HEK293 (cell line): ENCODE data around the gene REG3A.

Experiments
- CTCF ChIA-PET: fragments of 350-600 bp; formaldehyde crosslinking; extraction: SDS; loops from one replicate; lab custom pipeline; 2021; ENCODE audit warnings: antibody characterized with exemption; lab: Yijun Ruan, JAX
- POLR2A ChIA-PET: fragments of 300-600 bp; formaldehyde crosslinking; extraction: SDS; loops from one replicate; lab custom pipeline; 2020; ENCODE audit warnings: antibody characterized with exemption, inconsistent platforms; lab: Yijun Ruan, JAX
- H3K27ac ChIP-seq: fragments of 200-500 bp; sonication (Bioruptor generic); 2 replicates; pipeline ENCODE4 v1.5.1; 2014; ENCODE audit warnings: low read depth, low read length, control low read depth, inconsistent platforms; ENCODE audit errors: extremely low read depth
- H3K36me3 ChIP-seq, 2 experiments: fragments of 200-500 bp in 1 of 2; sonication (Bioruptor generic) in 1 of 2; 1 replicate in 1 of 2; 2 replicates in 1 of 2; pipeline ENCODE4 v1.5.1; 2014 to 2017; ENCODE audit warnings: inconsistent platforms in 2 of 2, low read length in 2 of 2; ENCODE audit not compliant: control insufficient read depth in 2 of 2, insufficient read depth in 1 of 2
- H3K4me1 ChIP-seq: fragments of 200-500 bp; sonication (Bioruptor generic); 2 replicates; pipeline ENCODE4 v1.5.1; 2014; ENCODE audit warnings: mild to moderate bottlenecking, low read length, inconsistent platforms; ENCODE audit not compliant: control insufficient read depth, insufficient read depth
- H3K4me3 ChIP-seq: 2 replicates; pipeline ENCODE4 v1.5.1; 2011; ENCODE audit warnings: low read depth, mild to moderate bottlenecking, control low read depth, low read length, moderate library complexity
- H3K9me3 ChIP-seq: fragments of 200-500 bp; sonication (Bioruptor generic); 2 replicates; pipeline ENCODE4 v1.5.1; 2014; ENCODE audit warnings: low read depth, low read length, inconsistent platforms; ENCODE audit not compliant: control insufficient read depth, insufficient read depth
- EGR2 ChIP-seq: fragments of 450-650 bp; formaldehyde crosslinking; IDR thresholded peaks from 2 replicates; pipeline ENCODE4 v1.5.1; 2016; ENCODE audit warnings: low read depth, missing biosample characterization, missing genetic modification characterization
- HOXA7 ChIP-seq: sonication (generic); formaldehyde crosslinking; IDR thresholded peaks from 2 replicates; pipeline ENCODE4 v1.8.1; 2022; ENCODE audit warnings: missing genetic modification reagents, borderline replicate concordance
- KLF16 ChIP-seq: fragments of 450-650 bp; formaldehyde crosslinking; IDR thresholded peaks from 2 replicates; pipeline ENCODE4 v1.5.1; 2017; ENCODE audit warnings: missing biosample characterization, missing genetic modification characterization
- OVOL3 ChIP-seq: fragments of 450-650 bp; formaldehyde crosslinking; IDR thresholded peaks from 2 replicates; pipeline ENCODE4 v1.5.1; 2016; ENCODE audit warnings: missing biosample characterization, missing genetic modification characterization
- ZBTB48 ChIP-seq: fragments of 450-650 bp; formaldehyde crosslinking; IDR thresholded peaks from 2 replicates; pipeline ENCODE4 v1.5.1; 2016; ENCODE audit warnings: missing biosample characterization, missing genetic modification characterization
- ZBTB7A ChIP-seq: fragments of 450-650 bp; formaldehyde crosslinking; IDR thresholded peaks from 2 replicates; pipeline ENCODE4 v1.5.1; 2016; ENCODE audit warnings: low read depth, missing biosample characterization, missing genetic modification characterization
- ZFHX2 ChIP-seq: fragments of 450-650 bp; formaldehyde crosslinking; conservative IDR thresholded peaks from 2 replicates; pipeline ENCODE4 v1.5.1; 2016; ENCODE audit warnings: missing biosample characterization, missing genetic modification characterization
- ZFP37 ChIP-seq: fragments of 450-650 bp; formaldehyde crosslinking; IDR thresholded peaks from 2 replicates; pipeline ENCODE4 v1.5.1; 2016; ENCODE audit warnings: missing biosample characterization, missing genetic modification characterization
- ZNF133 ChIP-seq: fragments of 450-650 bp; formaldehyde crosslinking; IDR thresholded peaks from 2 replicates; pipeline ENCODE4 v1.5.1; 2016; ENCODE audit warnings: missing biosample characterization, missing genetic modification characterization
- ZNF155 ChIP-seq: fragments of 450-650 bp; formaldehyde crosslinking; IDR thresholded peaks from 2 replicates; pipeline ENCODE4 v1.5.1; 2016; ENCODE audit warnings: missing biosample characterization, missing genetic modification characterization
- ZNF23 ChIP-seq: fragments of 450-650 bp; formaldehyde crosslinking; IDR thresholded peaks from 2 replicates; pipeline ENCODE4 v1.5.1; 2016; ENCODE audit warnings: missing biosample characterization, missing genetic modification characterization, borderline replicate concordance
- ZNF426 ChIP-seq: fragments of 450-650 bp; formaldehyde crosslinking; IDR thresholded peaks from 2 replicates; pipeline ENCODE4 v1.5.1; 2017; ENCODE audit warnings: missing biosample characterization, missing genetic modification characterization, mild to moderate bottlenecking, inconsistent platforms, moderate library complexity
- ZNF433 ChIP-seq: fragments of 450-650 bp; formaldehyde crosslinking; IDR thresholded peaks from 2 replicates; pipeline ENCODE4 v1.5.1; 2016; ENCODE audit warnings: missing biosample characterization, missing genetic modification characterization, low read depth
- ZNF580 ChIP-seq: fragments of 450-650 bp; formaldehyde crosslinking; IDR thresholded peaks from 2 replicates; pipeline ENCODE4 v1.5.1; 2016; ENCODE audit warnings: missing biosample characterization, missing genetic modification characterization
- ZNF596 ChIP-seq: fragments of 450-650 bp; IDR thresholded peaks from 2 replicates; pipeline ENCODE4 v1.5.0; 2018; ENCODE audit warnings: missing biosample characterization, mild to moderate bottlenecking, missing genetic modification characterization, moderate library complexity
- ZNF621 ChIP-seq: fragments of 450-650 bp; formaldehyde crosslinking; IDR thresholded peaks from 2 replicates; pipeline ENCODE4 v1.5.1; 2017; ENCODE audit warnings: missing biosample characterization, missing genetic modification characterization
- ZNF639 ChIP-seq: fragments of 450-650 bp; formaldehyde crosslinking; IDR thresholded peaks from 2 replicates; pipeline ENCODE4 v1.5.1; 2016; ENCODE audit warnings: missing biosample characterization, missing genetic modification characterization
- ZNF660 ChIP-seq: fragments of 450-650 bp; IDR thresholded peaks from 2 replicates; pipeline ENCODE4 v1.5.1; 2018; ENCODE audit warnings: missing biosample characterization, mild to moderate bottlenecking, missing genetic modification characterization
- ZNF768 ChIP-seq: fragments of 450-650 bp; formaldehyde crosslinking; IDR thresholded peaks from 2 replicates; pipeline ENCODE4 v1.5.1; 2018; ENCODE audit warnings: missing biosample characterization, mild to moderate bottlenecking, missing genetic modification characterization
- ZNF792 ChIP-seq: fragments of 450-650 bp; formaldehyde crosslinking; IDR thresholded peaks from 2 replicates; pipeline ENCODE4 v1.5.1; 2016; ENCODE audit warnings: missing biosample characterization, missing genetic modification characterization
- ZNF843 ChIP-seq: fragments of 450-650 bp; formaldehyde crosslinking; IDR thresholded peaks from 2 replicates; pipeline ENCODE4 v1.5.1; 2016; ENCODE audit warnings: missing biosample characterization, missing genetic modification characterization

The REG3A gene

GRCh38 chr2:79181617-79182016, 22.1 kb upstream of the REG3A start (continued):
- TF ChIP-seq ZNF639 = no peak

GRCh38 chr2:79180092-79180491, 20.5 kb upstream of the REG3A start:
- Histone ChIP-seq H3K4me3 (no peak overlapping the region), H3K27ac (no peak overlapping the region), H3K36me3 (no peaks in the 10 kb centered on the region), H3K9me3 (no peaks in the 10 kb centered on the region), H3K4me1 (no peaks in the 10 kb centered on the region)
- ChIA-PET CTCF (no interaction called here), POLR2A (no interaction called here)
- no peak for TF ChIP-seq ZNF426
- no peak for TF ChIP-seq ZNF23 (tag by site-specific recombination)
- TF ChIP-seq ZNF660 (tag by site-specific recombination) = no peak
- no peak for TF ChIP-seq EGR2 (tag by site-specific recombination)
- no peak for TF ChIP-seq HOXA7 (CRISPR knock-in tag)
- no peak for TF ChIP-seq ZBTB48 (tag by site-specific recombination)
- no peak for TF ChIP-seq OVOL3 (tag by site-specific recombination)
- no peak for TF ChIP-seq ZBTB7A (tag by site-specific recombination)
- TF ChIP-seq ZNF768 (tag by site-specific recombination) = no peak

GRCh38 chr2:79179036-79179435, 19.5 kb upstream of the REG3A start:
- CTCF ChIA-PET = no interaction called here
- H3K9me3 ChIP-seq = no peaks in the 10 kb centered on the region
- no peaks in the 10 kb centered on the region for H3K4me1 ChIP-seq
- H3K27ac ChIP-seq = no peak overlapping the region
- no peak for TF ChIP-seq ZNF792 (tag by site-specific recombination)
- TF ChIP-seq, all 188 proteins: peak for 0
- no peaks in the 10 kb centered on the region for H3K36me3 ChIP-seq
- POLR2A ChIA-PET = no interaction called here
- H3K4me3 ChIP-seq = no peak overlapping the region

- no peak overlapping the region for H3K27ac ChIP-seq
- POLR2A ChIA-PET = no interaction called here
- no peak overlapping the region for H3K4me3 ChIP-seq
- H3K9me3 ChIP-seq = no peaks in the 10 kb centered on the region
- no peaks in the 10 kb centered on the region for H3K36me3 ChIP-seq
- TF ChIP-seq ZNF621 (no peak), ZNF843 (tag by site-specific recombination) (no peak), ZNF433 (tag by site-specific recombination) (no peak), ZNF155 (tag by site-specific recombination) (no peak), ZFP37 (tag by site-specific recombination) (no peak), ZNF580 (tag by site-specific recombination) (no peak), ZFHX2 (tag by site-specific recombination) (no peak), ZNF596 (tag by site-specific recombination) (no peak), KLF16 (tag by site-specific recombination) (no peak), ZNF133 (tag by site-specific recombination) (no peak)
- H3K4me1 ChIP-seq = no peaks in the 10 kb centered on the region
- CTCF ChIA-PET = interaction anchor here (0.7 kb wide), 1 partner anchor 46 kb away, joined by 4 read pairs; no protein-coding TSS in a partner anchor
Measured at GRCh38 chr2:79178076-79178674, 18.6 kb upstream of the REG3A start.
